SK-N-SH (cell line): Measurements from ENCODE around the gene IRAK2. TPM values are rescaled to one million over a fixed set of nuclear protein-coding genes. Genes with fewer than 3 reads are reported as not detected.
"Not testable (repeated sequence)": the region's sequence is repeated elsewhere in the genome, so short reads cannot be mapped to it uniquely, and the experiment has no call there.

Experiments
- CTCF ChIA-PET: fragments of 300-600, 350-600 bp; formaldehyde crosslinking; extraction: SDS; loops from one replicate; lab custom pipeline; 2021; lab: Yijun Ruan, JAX
- POLR2A ChIA-PET: fragments of 350-600 bp; sonication (Branson Sonifier 250); formaldehyde crosslinking; extraction: SDS; loops from one replicate; lab custom pipeline; 2020; ENCODE audit warnings: antibody characterized with exemption, inconsistent platforms; lab: Yijun Ruan, JAX
- DNase-seq: peaks from one replicate; pipeline ENCODE4 v3.0.0; 2012
- H2AFZ ChIP-seq: fragments of 200-600 bp; sonication (generic); 2 replicates; pipeline ENCODE4 v1.8.1; 2016; ENCODE audit warnings: antibody characterized with exemption, mild to moderate bottlenecking, low read depth
- H3F3A ChIP-seq: fragments of 200-600 bp; sonication (generic); replicated peaks from 2 replicates; pipeline ENCODE3; 2016; ENCODE audit warnings: antibody characterized with exemption, mild to moderate bottlenecking; ENCODE audit not compliant: insufficient read depth
- H3K27ac ChIP-seq, 2 experiments: fragments of 200-500 bp in 1 of 2; fragments of 200-600 bp in 1 of 2; sonication (Bioruptor generic) in 1 of 2; sonication (generic), shearing (Covaris generic) in 1 of 2; 2 replicates each; pipeline versions ENCODE4 v1.5.1 to v1.6.1; 2014 to 2016; ENCODE audit warnings: low read depth in 2 of 2, inconsistent platforms in 1 of 2, low read length in 1 of 2, mild to moderate bottlenecking in 1 of 2, mixed read lengths in 1 of 2
- H3K27me3 ChIP-seq: fragments of 200-600 bp; sonication (generic), shearing (Covaris generic); 2 replicates; pipeline ENCODE4 v1.6.1; 2016; ENCODE audit warnings: mixed run types; ENCODE audit not compliant: insufficient read depth
- H3K36me3 ChIP-seq, 2 experiments: fragments of 200-500 bp in 1 of 2; fragments of 200-600 bp in 1 of 2; sonication (Bioruptor generic) in 1 of 2; sonication (generic) in 1 of 2; replicated peaks in 1 of 2; 2 replicates each; pipeline versions ENCODE3 to v1.5.1; 2014 to 2016; ENCODE audit warnings: low read length in 1 of 2, mild to moderate bottlenecking in 1 of 2; ENCODE audit not compliant: insufficient read depth in 2 of 2, control insufficient read depth in 1 of 2
- H3K4me1 ChIP-seq, 2 experiments: fragments of 200-500 bp in 1 of 2; fragments of 200-600 bp in 1 of 2; sonication (Bioruptor generic) in 1 of 2; sonication (generic), shearing (Covaris generic) in 1 of 2; 2 replicates each; pipeline versions ENCODE4 v1.5.1 to v1.6.1; 2014 to 2016; ENCODE audit warnings: low read depth in 1 of 2, low read length in 1 of 2, mixed run types in 1 of 2; ENCODE audit not compliant: insufficient read depth in 2 of 2, control insufficient read depth in 1 of 2
- H3K4me2 ChIP-seq: fragments of 200-600 bp; sonication (generic), shearing (Covaris generic); 2 replicates; pipeline ENCODE4 v1.6.1; 2017; ENCODE audit warnings: mixed run types
- H3K4me3 ChIP-seq, 2 experiments: fragments of 200-500 bp in 1 of 2; fragments of 200-600 bp in 1 of 2; sonication (Bioruptor generic) in 1 of 2; sonication (generic), shearing (Covaris generic) in 1 of 2; 2 replicates each; pipeline versions ENCODE4 v1.5.1 to v1.8.1; 2014 to 2016; ENCODE audit warnings: low read depth in 2 of 2, inconsistent platforms in 1 of 2, low read length in 1 of 2, mild to moderate bottlenecking in 1 of 2, mixed read lengths in 1 of 2, moderate library complexity in 1 of 2
- H3K79me2 ChIP-seq: fragments of 200-600 bp; sonication (generic); 2 replicates; pipeline ENCODE4 v1.8.1; 2017; ENCODE audit warnings: mild to moderate bottlenecking; ENCODE audit not compliant: insufficient read depth
- H3K9ac ChIP-seq: fragments of 200-600 bp; sonication (generic); 2 replicates; pipeline ENCODE4 v1.6.1; 2017; ENCODE audit warnings: mixed run types
- H3K9me2 ChIP-seq: fragments of 200-600 bp; sonication (generic); 2 replicates; pipeline ENCODE4 v1.6.1; 2017; ENCODE audit warnings: mixed run types
- H3K9me3 ChIP-seq: fragments of 200-600 bp; sonication (generic); 2 replicates; pipeline ENCODE4 v1.6.1; 2017; ENCODE audit warnings: mixed run types, mild to moderate bottlenecking, moderate library complexity
- H4K20me1 ChIP-seq: fragments of 200-600 bp; sonication (generic); 2 replicates; pipeline ENCODE4 v1.6.1; 2017; ENCODE audit warnings: mild to moderate bottlenecking, mixed run types; ENCODE audit not compliant: insufficient read depth
- ELF1 ChIP-seq: IDR thresholded peaks from 2 replicates; pipeline ENCODE4 v1.4.0; 2012
- EP300 ChIP-seq, 2 experiments: IDR thresholded peaks; 2 replicates each; pipeline versions ENCODE4 v1.4.0 to v1.6.1; 2012; ENCODE audit warnings: borderline replicate concordance in 1 of 2, low read depth in 1 of 2, low read length in 1 of 2
- FOXM1 ChIP-seq: IDR thresholded peaks from 2 replicates; pipeline ENCODE4 v1.4.0; 2012; ENCODE audit warnings: low read depth, mild to moderate bottlenecking
- GATA2 ChIP-seq: sonication (generic); formaldehyde crosslinking; IDR thresholded peaks from 2 replicates; pipeline ENCODE4 v1.5.0; 2020; ENCODE audit warnings: mild to moderate bottlenecking, missing genetic modification reagents
- MEF2A ChIP-seq: IDR thresholded peaks from 2 replicates; pipeline ENCODE4 v1.4.0; 2012; ENCODE audit warnings: low read depth, borderline replicate concordance
- PBX3 ChIP-seq: IDR thresholded peaks from 2 replicates; pipeline ENCODE4; 2012
- POLR2AphosphoS5 ChIP-seq: IDR thresholded peaks from 2 replicates; pipeline ENCODE4 v1.6.1; 2012; ENCODE audit warnings: low read depth, low read length
- RFX5 ChIP-seq: IDR thresholded peaks from 2 replicates; pipeline ENCODE4 v1.6.1; 2012; ENCODE audit warnings: mild to moderate bottlenecking, improper control_type of control experiment, low read length
- SIN3A ChIP-seq: IDR thresholded peaks from 2 replicates; pipeline ENCODE4 v1.6.1; 2012; ENCODE audit warnings: low read depth, mild to moderate bottlenecking, low read length, moderate library complexity, borderline replicate concordance
- TAF1 ChIP-seq: IDR thresholded peaks from 2 replicates; pipeline ENCODE4 v1.6.1; 2012; ENCODE audit warnings: low read depth, mild to moderate bottlenecking, low read length, moderate library complexity, borderline replicate concordance
- WGBS: methylation state at CpG from one replicate; pipeline ENCODE4 v1.1.6; 2017; ENCODE audit warnings: low lambda C conversion rate; 5-methylcytosine and 5-hydroxymethylcytosine counted together
- polyA plus RNA-seq, 3 experiments: library from polyadenylated mRNA; depleted of rRNA; stranded (reverse); fragments of >200 nt; gene quantifications; 2 replicates each; pipeline ENCODE4 v1.2.3, GENCODE V29; 2012

The IRAK2 gene
- polyA plus RNA-seq, 1 of the 3 experiments (the other 2 are of a cell fraction) = 7.7 TPM

- CTCF ChIA-PET = no interaction called here
- Histone ChIP-seq H3K36me3 (peaks cover 28 to 30% of the 10 kb centered on the region in 2 experiments), H3K4me2 (no peak overlapping the region), H3K4me1 (peaks cover under 1 to 2% of the 10 kb centered on the region in 2 experiments; a peak in 2 of 4 replicates), H3K9me3 (no peaks in the 10 kb centered on the region), H3K9ac (no peak overlapping the region), H3K27ac (no peak overlapping the region), H3K9me2 (no peaks in the 10 kb centered on the region), H3F3A (no peaks in the 10 kb centered on the region), H3K79me2 (peaks cover 100% of the 10 kb centered on the region), H4K20me1 (peaks cover 18% of the 10 kb centered on the region; the same call in 1 of the 2 replicates), H3K4me3 (no peak overlapping the region), H3K27me3 (no peaks in the 10 kb centered on the region), H2AFZ (no peak overlapping the region)
- no peak for DNase-seq
- POLR2A ChIA-PET = no interaction called here
- no peak for TF ChIP-seq ELF1
- no peak for TF ChIP-seq FOXM1
- no peak for TF ChIP-seq GATA2 (CRISPR knock-in tag)
- TF ChIP-seq TAF1 = no peak
- TF ChIP-seq EP300 (IDR thresholded peaks at IDR 0.05; ENCODE audit: borderline replicate concordance in 1 of 2, low read depth in 1 of 2, low read length in 1 of 2) = no peak
- TF ChIP-seq POLR2AphosphoS5 = no peak
- no peak for TF ChIP-seq RFX5
- TF ChIP-seq SIN3A = no peak
Measured at GRCh38 chr3:10268116-10268515, 103.4 kb downstream of the IRAK2 start.

GRCh38 chr3:10268930-10269329 is 104.2 kb downstream of the IRAK2 start:
- Histone ChIP-seq H3K4me1 (peaks cover 2 to 6% of the 10 kb centered on the region in 2 experiments; a peak in 2 of 4 replicates), H2AFZ (no peak overlapping the region), H3K27me3 (no peaks in the 10 kb centered on the region), H3K9me2 (no peaks in the 10 kb centered on the region), H3K4me3 (no peak overlapping the region), H3K79me2 (peaks cover 100% of the 10 kb centered on the region), H3K9me3 (no peaks in the 10 kb centered on the region), H3K27ac (no peak overlapping the region), H3K4me2 (no peak overlapping the region), H3K9ac (no peak overlapping the region), H3K36me3 (peaks cover 28 to 30% of the 10 kb centered on the region in 2 experiments), H3F3A (peaks cover 4% of the 10 kb centered on the region), H4K20me1 (peaks cover 26% of the 10 kb centered on the region)
- CTCF ChIA-PET = interaction anchor here (1.4 kb wide), 1 partner anchor 11 kb away, joined by 3 read pairs; no protein-coding TSS in a partner anchor
- 91% methylated on average over 5 of the region's 5 CpGs for WGBS
- DNase-seq = no peak
- POLR2A ChIA-PET = no interaction called here
- TF ChIP-seq GATA2 (CRISPR knock-in tag) = no peak

- Histone ChIP-seq H3K9me3 (no peaks in the 10 kb centered on the region), H3K4me3 (no peak overlapping the region), H3K4me2 (no peak overlapping the region), H3F3A (peaks cover 4% of the 10 kb centered on the region), H2AFZ (no peak overlapping the region), H3K9ac (no peak overlapping the region), H4K20me1 (peaks cover 32% of the 10 kb centered on the region), H3K79me2 (peaks cover 100% of the 10 kb centered on the region)
- DNase-seq = no peak
- no peak for TF ChIP-seq PBX3
- no peak for TF ChIP-seq MEF2A
- TF ChIP-seq, all 33 proteins: peak for 0
- Histone ChIP-seq H3K4me1 (peaks cover 0 to 6% of the 10 kb centered on the region in 2 experiments; a peak in 1 of 4 replicates), H3K36me3 (peaks cover 24 to 30% of the 10 kb centered on the region in 2 experiments), H3K27ac (no peak overlapping the region), H3K27me3 (no peaks in the 10 kb centered on the region), H3K9me2 (no peaks in the 10 kb centered on the region)
- CTCF ChIA-PET = interaction anchor here (1.4 kb wide), 1 partner anchor 10 kb away, joined by 3 read pairs; no protein-coding TSS in a partner anchor
- 89% methylated on average over 5 of the region's 5 CpGs for WGBS
- POLR2A ChIA-PET = no interaction called here
Measured at GRCh38 chr3:10269443-10269842, 104.7 kb downstream of the IRAK2 start.

- POLR2A ChIA-PET, H3K9me2 ChIP-seq, H3K27ac ChIP-seq, H3K27me3 ChIP-seq, H3K9me3 ChIP-seq, H2AFZ ChIP-seq, H3K4me3 ChIP-seq, DNase-seq, H3K4me1 ChIP-seq, H3K9ac ChIP-seq, H3K4me2 ChIP-seq, H3F3A ChIP-seq: not testable (repeated sequence)
- H3K79me2 ChIP-seq = peaks cover 100% of the 10 kb centered on the region
- WGBS = 98% methylated on average over 11 of the region's 11 CpGs
- H4K20me1 ChIP-seq = peaks cover 36% of the 10 kb centered on the region
- CTCF ChIA-PET = interaction anchor here (0.7 to 1.9 kb wide), 4 partner anchors 9 to 14 kb away, joined by 3 to 8 read pairs (median 4); no protein-coding TSS in a partner anchor
- H3K36me3 ChIP-seq = peaks cover 23 to 26% of the 10 kb centered on the region in 2 experiments
Measured at GRCh38 chr3:10272476-10272875, 107.8 kb downstream of the IRAK2 start.
